Neuronal stem cell (in vitro differentiated cells): Measurements from ENCODE around the gene SORD.

Experiments
- DNase-seq: peaks from one replicate; pipeline ENCODE4 v3.0.0-alpha.2; 2013; ENCODE audit warnings: low spot score
- H2AFZ ChIP-seq: one replicate; pipeline ENCODE4 v1.6.1; 2013; ENCODE audit warnings: mild to moderate bottlenecking, low read length, inconsistent platforms
- H2AK5ac ChIP-seq: 2 replicates; pipeline ENCODE4 v1.6.1; 2013; ENCODE audit warnings: low read depth, mild to moderate bottlenecking, inconsistent platforms, low read length, moderate library complexity, mixed read lengths
- H2BK120ac ChIP-seq: 2 replicates; pipeline ENCODE4 v1.6.1; 2013; ENCODE audit warnings: low read depth, mild to moderate bottlenecking, inconsistent platforms, low read length, moderate library complexity, mixed read lengths
- H2BK12ac ChIP-seq: one replicate; pipeline ENCODE4 v1.6.1; 2013; ENCODE audit warnings: low read length, inconsistent platforms
- H2BK15ac ChIP-seq: 2 replicates; pipeline ENCODE4 v1.6.1; 2013; ENCODE audit warnings: mild to moderate bottlenecking, low read length, inconsistent platforms, mixed read lengths
- H2BK5ac ChIP-seq: one replicate; pipeline ENCODE4 v1.6.1; 2013; ENCODE audit warnings: inconsistent platforms, mild to moderate bottlenecking, low read length, moderate library complexity
- H3K14ac ChIP-seq: one replicate; pipeline ENCODE4 v1.6.1; 2013; ENCODE audit warnings: low read length, inconsistent platforms
- H3K18ac ChIP-seq: 2 replicates; pipeline ENCODE4 v1.6.1; 2013; ENCODE audit warnings: low read length, inconsistent platforms
- H3K23ac ChIP-seq: 2 replicates; pipeline ENCODE4 v1.6.1; 2013; ENCODE audit warnings: low read depth, mild to moderate bottlenecking, mixed read lengths, low read length, inconsistent platforms; ENCODE audit not compliant: poor library complexity
- H3K27ac ChIP-seq: replicated peaks from 3 replicates; pipeline ENCODE4 v1.5.1; 2013; ENCODE audit warnings: low read length, inconsistent platforms
- H3K27me3 ChIP-seq, 3 experiments: 2 replicates each; pipeline ENCODE4 v1.6.1; 2013; ENCODE audit warnings: low read length in 3 of 3, mild to moderate bottlenecking in 2 of 3, inconsistent platforms in 1 of 3, low read depth in 1 of 3, mixed read lengths in 1 of 3, moderate library complexity in 1 of 3; ENCODE audit not compliant: control insufficient read depth in 3 of 3, insufficient read depth in 3 of 3
- H3K36me3 ChIP-seq, 2 donors: replicated peaks in 1 of 2; 2 replicates each; pipeline ENCODE4 v1.6.1; 2013; ENCODE audit warnings: low read length in 2 of 2; ENCODE audit not compliant: control insufficient read depth in 2 of 2, insufficient read depth in 2 of 2
- H3K4ac ChIP-seq: 2 replicates; pipeline ENCODE4 v1.6.1; 2013; ENCODE audit warnings: inconsistent platforms, mild to moderate bottlenecking, low read length, moderate library complexity
- H3K4me1 ChIP-seq, 2 donors: 1 replicate in 1 of 2; 2 replicates in 1 of 2; pipeline ENCODE4 v1.6.1; 2013; ENCODE audit warnings: low read length in 2 of 2, low read depth in 1 of 2; ENCODE audit not compliant: control insufficient read depth in 2 of 2, insufficient read depth in 1 of 2
- H3K4me2 ChIP-seq: one replicate; pipeline ENCODE4 v1.6.1; 2013; ENCODE audit warnings: mild to moderate bottlenecking, low read length, inconsistent platforms; ENCODE audit not compliant: insufficient read depth, poor library complexity, severe bottlenecking
- H3K4me3 ChIP-seq, 2 donors: 2 replicates each; pipeline ENCODE4 v1.5.1; 2013; ENCODE audit warnings: low read length in 2 of 2, mild to moderate bottlenecking in 2 of 2, inconsistent platforms in 1 of 2, moderate library complexity in 1 of 2
- H3K79me1 ChIP-seq: one replicate; pipeline ENCODE4 v1.6.1; 2013; ENCODE audit warnings: low read depth, mild to moderate bottlenecking, inconsistent platforms, low read length, moderate library complexity
- H3K9ac ChIP-seq: one replicate; pipeline ENCODE4 v1.6.1; 2013; ENCODE audit warnings: mild to moderate bottlenecking, low read depth, low read length, inconsistent platforms; ENCODE audit not compliant: poor library complexity
- H3K9me3 ChIP-seq, 2 donors: replicated peaks in 1 of 2; 2 replicates each; pipeline versions ENCODE3 to v1.6.1; 2013; ENCODE audit warnings: low read length in 2 of 2, mild to moderate bottlenecking in 2 of 2, inconsistent platforms in 1 of 2, low read depth in 1 of 2, mixed read lengths in 1 of 2, moderate library complexity in 1 of 2; ENCODE audit not compliant: control insufficient read depth in 2 of 2, insufficient read depth in 1 of 2
- H4K8ac ChIP-seq: one replicate; pipeline ENCODE4 v1.6.1; 2013; ENCODE audit warnings: low read depth, mild to moderate bottlenecking, inconsistent platforms, low read length, moderate library complexity
- H4K91ac ChIP-seq: one replicate; pipeline ENCODE4 v1.6.1; 2013; ENCODE audit warnings: low read length, low read depth, mild to moderate bottlenecking, inconsistent platforms; ENCODE audit not compliant: poor library complexity
- WGBS, 2 donors: extraction: QIAGEN DNeasy Blood & Tissue Kit; methylation state at CpG; one replicate each; pipeline ENCODE4 v1.1.7; 2013; ENCODE audit warnings: missing lambda C conversion rate in 2 of 2, mixed read lengths in 1 of 2; ENCODE audit not compliant: insufficient read length in 2 of 2, insufficient replicate concordance in 1 of 2; ENCODE audit errors: extremely low coverage in 2 of 2; 5-methylcytosine and 5-hydroxymethylcytosine counted together

Gene SORD

DNA sequence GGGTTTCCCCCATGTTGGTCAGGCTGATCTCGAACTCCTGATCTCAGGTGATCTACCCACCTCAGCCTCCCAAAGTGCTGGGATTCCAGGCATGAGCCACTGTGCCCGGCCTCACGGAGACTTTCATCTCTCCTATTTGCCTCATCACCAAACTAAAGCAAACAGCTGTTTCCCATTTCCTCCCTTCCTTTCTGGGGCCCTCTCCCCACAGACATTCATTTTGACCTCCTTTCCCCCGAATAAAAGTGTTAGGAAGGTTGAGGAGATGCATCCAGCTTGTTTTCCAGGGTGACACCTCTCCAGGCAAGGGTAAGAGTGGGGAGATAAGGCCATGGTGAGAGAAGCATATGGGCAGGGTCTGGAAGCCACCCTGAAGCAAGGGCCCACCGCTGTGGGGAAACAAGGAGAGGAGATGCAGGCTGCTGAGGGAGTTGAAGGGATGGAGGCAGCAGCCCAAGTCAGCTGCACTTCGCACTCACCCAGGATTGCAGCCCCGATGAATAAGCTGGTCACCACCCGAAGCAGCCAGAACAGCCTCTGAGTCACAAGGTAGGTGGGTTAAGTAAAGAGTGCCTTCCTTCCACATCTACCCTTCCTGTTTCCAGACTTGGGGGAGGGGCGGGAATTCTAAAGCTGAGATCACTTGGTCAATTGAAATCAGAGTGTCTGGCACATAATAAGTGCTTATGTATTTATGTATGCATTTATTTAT, 98.9 kb downstream of the SORD start:
- no peak overlapping the region for H2BK15ac ChIP-seq
- H3K9me3 ChIP-seq: no peaks in the 10 kb centered on the region
- no peak overlapping the region for H2BK5ac ChIP-seq
- no peaks in the 10 kb centered on the region for H3K79me1 ChIP-seq
- H2AFZ ChIP-seq: no peak overlapping the region
- no peak for DNase-seq
- H3K4me3 ChIP-seq: no peak overlapping the region
- H2BK12ac ChIP-seq: no peak overlapping the region
- no peak overlapping the region for H3K23ac ChIP-seq
- H3K14ac ChIP-seq: no peak overlapping the region
- H3K4ac ChIP-seq: no peak overlapping the region
- peaks cover 4 to 6% of the 10 kb centered on the region in 2 donors for H3K4me1 ChIP-seq
- H3K27me3 ChIP-seq: peaks cover 8 to 76% (median 45%) of the 10 kb centered on the region in 3 experiments
- H4K91ac ChIP-seq: no peak overlapping the region
- WGBS, 2 donors: no CpG with 5 or more reads among the region's 9 CpGs
- no peak overlapping the region for H3K18ac ChIP-seq
- no peak overlapping the region for H2BK120ac ChIP-seq
- H3K4me2 ChIP-seq: no peak overlapping the region
- H3K27ac ChIP-seq: no peak overlapping the region
- no peak overlapping the region for H2AK5ac ChIP-seq
- no peaks in the 10 kb centered on the region for H3K36me3 ChIP-seq
- H3K9ac ChIP-seq: no peak overlapping the region
- H4K8ac ChIP-seq: no peak overlapping the region

- peak overlapping the region; percentile 20 for H3K23ac ChIP-seq
- no peak overlapping the region for H3K18ac ChIP-seq
- H3K9me3 ChIP-seq: no peaks in the 10 kb centered on the region
- H3K27me3 ChIP-seq: peaks cover 0 to 75% (median 40%) of the 10 kb centered on the region in 3 experiments
- H2BK5ac ChIP-seq: no peak overlapping the region
- no peak for DNase-seq
- H2BK120ac ChIP-seq: no peak overlapping the region
- H3K9ac ChIP-seq: no peak overlapping the region
- H2BK15ac ChIP-seq: no peak overlapping the region
- no peak overlapping the region for H4K91ac ChIP-seq
- H3K27ac ChIP-seq: no peak overlapping the region
- no peak overlapping the region for H2AK5ac ChIP-seq
- no peaks in the 10 kb centered on the region for H3K36me3 ChIP-seq
- H3K4me3 ChIP-seq: no peak overlapping the region
- H3K4ac ChIP-seq: no peak overlapping the region
- H2BK12ac ChIP-seq: no peak overlapping the region
- no peak overlapping the region for H4K8ac ChIP-seq
- H3K79me1 ChIP-seq: no peaks in the 10 kb centered on the region
- H2AFZ ChIP-seq: no peak overlapping the region
- H3K4me2 ChIP-seq: no peak overlapping the region
- H3K14ac ChIP-seq: no peak overlapping the region
- peaks cover 0 to 2% of the 10 kb centered on the region in 2 donors for H3K4me1 ChIP-seq
- WGBS, 2 donors: no CpG with 5 or more reads among the region's 7 CpGs
These were observed 99.7 kb downstream of the SORD start for GRCh38 chr15:45122719-45123118.

- no peak for DNase-seq
- Histone ChIP-seq H2AFZ (no peak overlapping the region), H3K18ac (no peak overlapping the region), H2BK120ac (no peak overlapping the region), H2BK5ac (no peak overlapping the region), H2AK5ac (no peak overlapping the region), H3K14ac (no peak overlapping the region), H3K9me3 (no peaks in the 10 kb centered on the region), H3K4me1 (no peaks in the 10 kb centered on the region), H3K4me2 (no peak overlapping the region), H4K91ac (no peak overlapping the region), H3K9ac (no peak overlapping the region), H3K36me3 (no peaks in the 10 kb centered on the region), H3K4me3 (no peak overlapping the region), H2BK12ac (no peak overlapping the region), H3K4ac (no peak overlapping the region), H3K27ac (no peak overlapping the region), H4K8ac (no peak overlapping the region), H3K27me3 (peaks cover 3 to 80% (median 45%) of the 10 kb centered on the region in 3 experiments), H2BK15ac (no peak overlapping the region), H3K79me1 (no peaks in the 10 kb centered on the region), H3K23ac (no peak overlapping the region)
These were observed 100.4 kb downstream of the SORD start for GRCh38 chr15:45123397-45123796.

DNA sequence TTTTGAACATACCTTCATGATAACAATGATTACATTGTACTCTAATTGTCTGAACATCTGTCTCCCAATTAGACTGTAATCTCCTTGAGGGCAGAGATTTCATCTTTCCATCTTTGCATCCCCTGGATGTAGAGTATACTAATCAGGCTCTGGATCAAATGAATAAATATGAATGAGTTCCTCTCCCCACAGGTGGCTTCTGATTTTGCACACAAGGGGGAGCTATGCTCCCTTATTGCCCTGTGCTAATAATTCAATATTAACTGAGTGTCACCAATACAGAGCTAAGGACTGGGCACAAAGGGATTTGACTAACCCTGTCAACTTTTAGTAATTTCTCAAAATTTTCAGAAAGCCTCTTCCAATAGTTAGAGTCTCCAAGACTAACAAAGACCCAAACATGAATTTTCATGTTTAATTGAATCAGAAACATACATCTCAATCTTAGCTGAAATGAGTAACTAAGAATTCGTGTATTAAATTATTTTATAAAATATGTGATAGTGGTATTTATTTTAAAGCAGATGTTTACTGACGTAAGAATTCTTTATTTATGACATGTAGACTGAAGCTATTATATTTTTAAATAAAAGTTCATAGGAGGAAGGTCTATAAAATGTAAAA, 103.7 kb downstream of the SORD start:
- 100% methylated on average over 2 of the region's 2 CpGs; no CpG with 5 or more reads in 1 of the 2 donors for WGBS, 2 donors

More for the DNA sequence above, 103.7 kb downstream of the SORD start:
- Histone ChIP-seq H3K9ac (no peak overlapping the region), H4K91ac (no peak overlapping the region), H3K27me3 (peaks cover 20 to 87% (median 72%) of the 10 kb centered on the region in 3 experiments), H3K4me2 (no peak overlapping the region), H3K4ac (no peak overlapping the region), H3K18ac (no peak overlapping the region), H2AFZ (no peak overlapping the region), H2BK12ac (no peak overlapping the region), H3K9me3 (peaks cover 0 to 1% of the 10 kb centered on the region in 2 donors), H3K14ac (no peak overlapping the region), H3K4me3 (no peak overlapping the region), H2BK15ac (no peak overlapping the region), H2AK5ac (no peak overlapping the region), H3K27ac (no peak overlapping the region), H4K8ac (no peak overlapping the region), H3K36me3 (no peaks in the 10 kb centered on the region), H3K23ac (no peak overlapping the region), H3K79me1 (no peaks in the 10 kb centered on the region), H2BK5ac (no peak overlapping the region), H3K4me1 (no peaks in the 10 kb centered on the region), H2BK120ac (no peak overlapping the region)
- DNase-seq: no peak
